ENCODE data around the gene WHRN. TPM values are rescaled to one million over a fixed set of nuclear protein-coding genes. Genes with fewer than 3 reads are reported as not detected.

Gene WHRN
- total and polyA plus RNA-seq, 9 of the 15 experiments (the other 6 are each of a cell fraction or from before 2014, with no cell fraction given), result 0.31 to 14.1 (median 3.0) TPM

GRCh38 chr9:114370968-114371320 is 134.3 kb downstream of the WHRN start:
- H3K36me3 ChIP-seq (ENCODE audit: control insufficient read depth, insufficient read depth, low read length), result no peaks in the 10 kb centered on the region
- H3K4me1 ChIP-seq (replicated peaks in 1 of 2; ENCODE audit: control insufficient read depth in 2 of 2, insufficient read depth in 2 of 2, low read length in 2 of 2), result peaks cover 0 to 17% of the 10 kb centered on the region in 2 experiments; a peak in 2 of 5 replicates
- FAIRE-seq, result no peak
- intact Hi-C loops (cut with micrococcal nuclease) (no loop called here), in situ Hi-C loops (cut with MboI) (no loop called here)
- ChIA-PET POLR2A (interaction anchor here (1.0 kb wide), 1 partner anchor 143 kb away, joined by 3 read pairs; no protein-coding TSS in a partner anchor), CTCF (ENCODE audit: low intra/inter-chr PET ratio) (no interaction called here)
- WGBS (ENCODE audit: insufficient coverage, low coverage, missing lambda C conversion rate), result 75% methylated on average over 4 of the region's 4 CpGs
- H3K9me1 ChIP-seq (ENCODE audit: control insufficient read depth, insufficient read depth, low read length), result no peaks in the 10 kb centered on the region
- H3K79me2 ChIP-seq (ENCODE audit: control insufficient read depth, insufficient read depth, low read length), result no peaks in the 10 kb centered on the region
- no peak overlapping the region for H3K4me3 ChIP-seq
- BruUV-seq (replicated peaks), result no TSS peak
- H3K4me2 ChIP-seq (ENCODE audit: insufficient read depth, low read length), result no peak overlapping the region
- H3K9me3 ChIP-seq (replicated peaks; ENCODE audit: control insufficient read depth, insufficient read depth, low read depth, low read length), result no peaks in the 10 kb centered on the region
- no peaks in the 10 kb centered on the region for H3K27me3 ChIP-seq (ENCODE audit: control insufficient read depth in 2 of 2, insufficient read depth in 2 of 2, low read length in 2 of 2)
- no peak for DNase-seq (ENCODE audit: extremely low read depth in 1 of 4, low spot score in 3 of 4)
- no peaks in the 10 kb centered on the region; the same call in 1 of the 2 replicates for H4K20me1 ChIP-seq (replicated peaks; ENCODE audit: control insufficient read depth, insufficient read depth, low read length)
- TF ChIP-seq TEAD4 (IDR thresholded peaks at IDR 0.05; ENCODE audit: low read length), result no peak
- no peak for TF ChIP-seq TEAD4 (CRISPR knock-in tag; IDR thresholded peaks at IDR 0.05; ENCODE audit: borderline replicate concordance)
- no peak for TF ChIP-seq CHCHD3 (CRISPR knock-in tag; IDR thresholded peaks at IDR 0.05)
- no peak for TF ChIP-seq KLF10 (CRISPR knock-in tag; IDR thresholded peaks at IDR 0.05)
- no peak for TF ChIP-seq PHB2 (IDR thresholded peaks at IDR 0.05; ENCODE audit: low read depth)
- no peak for TF ChIP-seq MYC (IDR thresholded peaks at IDR 0.05; ENCODE audit: low read depth, low read length)
- TF ChIP-seq MYC (CRISPR knock-in tag; IDR thresholded peaks at IDR 0.05; ENCODE audit: borderline replicate concordance, low read depth), result no peak
- TF ChIP-seq POLR2A (conservative IDR thresholded peaks at IDR 0.05), result no peak
- no peak for TF ChIP-seq ZNF785 (CRISPR knock-in tag; IDR thresholded peaks at IDR 0.05)
- TF ChIP-seq ZFP1 (CRISPR knock-in tag; IDR thresholded peaks at IDR 0.05), result no peak
- TF ChIP-seq ZNF133 (CRISPR knock-in tag; IDR thresholded peaks at IDR 0.05), result no peak
- TF ChIP-seq KLF1 (tag; IDR thresholded peaks at IDR 0.05), result no peak
- no peak for TF ChIP-seq HDGF (IDR thresholded peaks at IDR 0.05)
- H2AFZ ChIP-seq (ENCODE audit: low read depth, low read length), result no peak overlapping the region
- ATAC-seq, result no peak; the same call in 2 of the 3 replicates
- no peak overlapping the region for H3K9ac ChIP-seq (ENCODE audit: insufficient read depth in 1 of 2, low read depth in 2 of 2, low read length in 2 of 2)
- no peak overlapping the region for H3K27ac ChIP-seq (ENCODE audit: extremely low read depth, low read depth, low read length)

Measured in K562 (cell line).